C4-2B (cell line): Measurements from ENCODE around the gene RBP5.

Source experiments
- ZFX ChIP-seq: fragments of 450-650 bp; IDR thresholded peaks from 2 replicates; pipeline ENCODE4 v1.6.1; 2017
- TF ChIP-seq, protein P1 (sequence below): fragments of 450-650 bp; conservative IDR thresholded peaks from 2 replicates; pipeline ENCODE4 v1.5.1; 2017; ENCODE audit warnings: mild to moderate bottlenecking

DNA sequence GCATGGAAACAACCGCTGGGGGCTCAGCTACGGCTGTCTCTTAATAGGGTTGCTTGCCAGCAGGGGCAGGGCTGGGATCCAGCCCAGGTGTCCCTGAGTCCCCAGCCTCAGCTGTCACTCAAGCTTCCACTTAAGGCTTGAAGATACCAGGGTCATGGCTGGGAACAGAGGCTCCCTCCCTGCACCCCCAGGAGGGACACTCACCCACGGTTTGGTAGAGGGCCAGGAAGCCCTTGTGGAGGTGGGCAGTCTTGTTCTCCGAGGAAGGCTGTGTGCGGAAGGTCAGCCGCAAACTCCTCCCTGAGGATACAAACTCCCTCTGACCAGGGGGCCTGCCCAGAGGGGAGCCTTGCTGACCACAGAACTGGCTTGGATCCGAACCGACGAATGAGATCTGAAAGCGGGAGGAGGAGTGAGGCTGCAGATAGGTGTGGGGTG lies 27.0 kb downstream of the RBP5 start:
- TF ChIP-seq, protein P1, sequence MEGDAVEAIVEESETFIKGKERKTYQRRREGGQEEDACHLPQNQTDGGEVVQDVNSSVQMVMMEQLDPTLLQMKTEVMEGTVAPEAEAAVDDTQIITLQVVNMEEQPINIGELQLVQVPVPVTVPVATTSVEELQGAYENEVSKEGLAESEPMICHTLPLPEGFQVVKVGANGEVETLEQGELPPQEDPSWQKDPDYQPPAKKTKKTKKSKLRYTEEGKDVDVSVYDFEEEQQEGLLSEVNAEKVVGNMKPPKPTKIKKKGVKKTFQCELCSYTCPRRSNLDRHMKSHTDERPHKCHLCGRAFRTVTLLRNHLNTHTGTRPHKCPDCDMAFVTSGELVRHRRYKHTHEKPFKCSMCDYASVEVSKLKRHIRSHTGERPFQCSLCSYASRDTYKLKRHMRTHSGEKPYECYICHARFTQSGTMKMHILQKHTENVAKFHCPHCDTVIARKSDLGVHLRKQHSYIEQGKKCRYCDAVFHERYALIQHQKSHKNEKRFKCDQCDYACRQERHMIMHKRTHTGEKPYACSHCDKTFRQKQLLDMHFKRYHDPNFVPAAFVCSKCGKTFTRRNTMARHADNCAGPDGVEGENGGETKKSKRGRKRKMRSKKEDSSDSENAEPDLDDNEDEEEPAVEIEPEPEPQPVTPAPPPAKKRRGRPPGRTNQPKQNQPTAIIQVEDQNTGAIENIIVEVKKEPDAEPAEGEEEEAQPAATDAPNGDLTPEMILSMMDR: no peak
- TF ChIP-seq ZFX: no peak
